NB4 (cell line): ENCODE measurements around the gene STK40.

Experiments
- DNase-seq: peaks from one replicate; pipeline ENCODE4 v3.0.0; 2010; ENCODE audit warnings: low read depth
- H3K4me3 ChIP-seq: one replicate; pipeline ENCODE4 v1.5.1; 2011; ENCODE audit warnings: mild to moderate bottlenecking, low read depth, low read length, moderate library complexity
- MYC ChIP-seq: IDR thresholded peaks from 2 replicates; pipeline ENCODE4 v1.6.1; 2011; ENCODE audit warnings: low read depth, low read length
- POLR2A ChIP-seq: IDR thresholded peaks from 2 replicates; pipeline ENCODE4 v1.6.1; 2011; ENCODE audit warnings: mild to moderate bottlenecking; ENCODE audit not compliant: insufficient read length; ENCODE audit errors: extremely low read depth
- TF ChIP-seq, protein P1 (sequence below): IDR thresholded peaks from 2 replicates; pipeline ENCODE4 v1.6.1; 2011; ENCODE audit warnings: low read depth, low read length
- TF ChIP-seq, protein P2 (sequence below): IDR thresholded peaks from one replicate; pipeline ENCODE4 v1.5.1; 2012; ENCODE audit warnings: low read depth, low read length

STK40 gene

DNA sequence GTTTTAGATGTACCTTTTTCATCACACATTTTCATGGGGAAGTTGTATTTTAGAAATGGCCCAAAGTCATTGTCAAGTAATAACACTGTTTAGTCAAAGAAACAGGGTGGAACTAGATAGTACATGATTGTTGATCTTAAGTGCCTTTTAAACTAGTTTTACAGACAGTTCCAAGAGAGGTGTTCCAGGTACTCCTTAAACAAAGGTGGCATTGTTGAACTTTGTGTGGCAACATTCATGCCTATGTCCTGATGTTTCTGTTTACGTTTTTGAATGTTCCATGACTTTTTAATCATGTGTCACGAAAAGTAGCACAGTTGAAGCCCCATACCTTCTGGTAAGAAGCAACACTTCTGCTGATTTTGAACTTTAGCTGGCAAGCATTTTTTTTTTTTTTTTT, 88.7 kb downstream of the STK40 start:
- TF ChIP-seq MYC (no peak), POLR2A (no peak)
- TF ChIP-seq, protein P1, sequence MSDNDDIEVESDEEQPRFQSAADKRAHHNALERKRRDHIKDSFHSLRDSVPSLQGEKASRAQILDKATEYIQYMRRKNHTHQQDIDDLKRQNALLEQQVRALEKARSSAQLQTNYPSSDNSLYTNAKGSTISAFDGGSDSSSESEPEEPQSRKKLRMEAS = no peak
- TF ChIP-seq, protein P2, sequence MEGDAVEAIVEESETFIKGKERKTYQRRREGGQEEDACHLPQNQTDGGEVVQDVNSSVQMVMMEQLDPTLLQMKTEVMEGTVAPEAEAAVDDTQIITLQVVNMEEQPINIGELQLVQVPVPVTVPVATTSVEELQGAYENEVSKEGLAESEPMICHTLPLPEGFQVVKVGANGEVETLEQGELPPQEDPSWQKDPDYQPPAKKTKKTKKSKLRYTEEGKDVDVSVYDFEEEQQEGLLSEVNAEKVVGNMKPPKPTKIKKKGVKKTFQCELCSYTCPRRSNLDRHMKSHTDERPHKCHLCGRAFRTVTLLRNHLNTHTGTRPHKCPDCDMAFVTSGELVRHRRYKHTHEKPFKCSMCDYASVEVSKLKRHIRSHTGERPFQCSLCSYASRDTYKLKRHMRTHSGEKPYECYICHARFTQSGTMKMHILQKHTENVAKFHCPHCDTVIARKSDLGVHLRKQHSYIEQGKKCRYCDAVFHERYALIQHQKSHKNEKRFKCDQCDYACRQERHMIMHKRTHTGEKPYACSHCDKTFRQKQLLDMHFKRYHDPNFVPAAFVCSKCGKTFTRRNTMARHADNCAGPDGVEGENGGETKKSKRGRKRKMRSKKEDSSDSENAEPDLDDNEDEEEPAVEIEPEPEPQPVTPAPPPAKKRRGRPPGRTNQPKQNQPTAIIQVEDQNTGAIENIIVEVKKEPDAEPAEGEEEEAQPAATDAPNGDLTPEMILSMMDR = no peak
- no peak for DNase-seq

DNA sequence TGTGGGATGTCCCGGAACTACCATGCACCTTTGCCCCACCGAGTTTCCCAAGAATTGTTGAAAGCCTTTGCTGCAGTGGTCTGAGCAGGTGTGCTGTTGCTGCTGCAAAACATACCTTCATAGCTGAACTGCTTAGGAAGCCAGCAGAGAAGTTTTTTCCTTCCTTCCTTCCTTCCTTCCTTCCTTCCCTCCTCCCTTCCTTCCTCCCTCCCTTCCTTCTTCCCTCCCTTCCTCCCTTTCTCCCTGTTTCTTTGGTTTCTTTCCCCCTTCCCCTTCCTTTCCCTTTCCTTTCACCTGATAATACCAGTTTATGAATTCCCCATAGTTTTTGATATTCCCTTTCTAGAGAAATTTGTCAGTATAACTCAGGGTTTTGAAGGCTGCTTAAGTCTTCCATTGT, 90.3 kb downstream of the STK40 start:
- no peak overlapping the region for H3K4me3 ChIP-seq
- TF ChIP-seq MYC = no peak
- TF ChIP-seq, protein P1 = no peak
- TF ChIP-seq POLR2A = no peak
- TF ChIP-seq, protein P2 = no peak
- no peak for DNase-seq

More for the DNA sequence above, 88.7 kb downstream of the STK40 start:
- no peak overlapping the region for H3K4me3 ChIP-seq
